GM19463 (cell line): ENCODE data around the gene TMEM25.
"Not testable (repeated sequence)": the region's sequence is repeated elsewhere in the genome, so short reads cannot be mapped to it uniquely, and the experiment has no call there.

ENCODE experiments used
- ATAC-seq: cut with Tn5 transposase; IDR thresholded peaks from one replicate; pipeline ENCODE4 v1.9.1; 2021; ENCODE audit warnings: mild to moderate bottlenecking, moderate library complexity; ENCODE audit not compliant: unreplicated experiment

Gene TMEM25

GRCh38 chr11:118531597-118532084, 649 bp downstream of the TMEM25 start:
- no peak for ATAC-seq

GRCh38 chr11:118532091-118532490, 1.1 kb downstream of the TMEM25 start:
- ATAC-seq = no peak

- no peak for ATAC-seq
Observed at GRCh38 chr11:118532852-118533768, 2.1 kb downstream of the TMEM25 start.

- no peak for ATAC-seq
Observed at GRCh38 chr11:118533769-118534729, 3.1 kb downstream of the TMEM25 start.

- no peak for ATAC-seq
Observed at GRCh38 chr11:118535261-118535660, 4.3 kb downstream of the TMEM25 start.

GRCh38 chr11:118536726-118537125, 5.7 kb downstream of the TMEM25 start:
- ATAC-seq = no peak

- no peak for ATAC-seq
Observed at GRCh38 chr11:118537409-118537980, 6.5 kb downstream of the TMEM25 start.

GRCh38 chr11:118544010-118544646, 13.1 kb downstream of the TMEM25 start:
- no peak for ATAC-seq

- no peak for ATAC-seq
Observed at GRCh38 chr11:118544647-118545010, 13.6 kb downstream of the TMEM25 start.

- no peak for ATAC-seq
Observed at GRCh38 chr11:118545533-118545932, 14.5 kb downstream of the TMEM25 start.

GRCh38 chr11:118547132-118547531, 16.1 kb downstream of the TMEM25 start:
- no peak for ATAC-seq

- no peak for ATAC-seq
Observed at GRCh38 chr11:118552341-118552740, 21.3 kb downstream of the TMEM25 start.

GRCh38 chr11:118560806-118561205, 29.8 kb downstream of the TMEM25 start:
- no peak for ATAC-seq

- no peak for ATAC-seq
Observed at GRCh38 chr11:118565051-118565450, 34.1 kb downstream of the TMEM25 start.

- no peak for ATAC-seq
Observed at GRCh38 chr11:118569670-118570069, 38.7 kb downstream of the TMEM25 start.

GRCh38 chr11:118570787-118571186, 39.8 kb downstream of the TMEM25 start:
- no peak for ATAC-seq

- ATAC-seq = not testable (repeated sequence)
Observed at GRCh38 chr11:118571701-118572060, 40.7 kb downstream of the TMEM25 start.

GRCh38 chr11:118572061-118572980, 41.3 kb downstream of the TMEM25 start, which contains the start of gene ARCN1:
Gene ARCN1, plus strand, starts transcription at chr11:118572409. Its CDS starts 139 bp downstream, at chr11:118572548.
- ATAC-seq = peak; percentile 66

- peak; percentile 21 for ATAC-seq
Observed at GRCh38 chr11:118572981-118573550, 42.1 kb downstream of the TMEM25 start.
